Upper lobe of left lung (tissue), 6 donors: ENCODE results near the gene TSPAN10. TPM values are rescaled to one million over a fixed set of nuclear protein-coding genes. Genes with fewer than 3 reads are reported as not detected.

Experiments
- ATAC-seq, 2 donors: fragments of 200-7000 bp; cut with Tn5 transposase; one replicate each; pipeline ENCODE4 v1.9.1; 2022; ENCODE audit warnings: mild to moderate bottlenecking in 2 of 2, moderate library complexity in 2 of 2; ENCODE audit not compliant: low FRiP score in 2 of 2
- DNase-seq, 2 donors: peaks; one replicate each; pipeline ENCODE4 v3.0.0-alpha.2; 2019 to 2020
- H3K27ac ChIP-seq, 4 donors: fragments of 200-600 bp; sonication (generic); one replicate each; pipeline ENCODE4 v1.5.1; 2016 to 2019
- H3K27me3 ChIP-seq, 4 donors: fragments of 200-600 bp; sonication (generic); one replicate each; pipeline ENCODE4 v1.5.1; 2017 to 2019
- H3K36me3 ChIP-seq, 4 donors: fragments of 200-600 bp; sonication (generic); one replicate each; pipeline ENCODE4 v1.5.1; 2016 to 2019
- H3K4me1 ChIP-seq, 4 donors: fragments of 200-600 bp; sonication (generic); one replicate each; pipeline ENCODE4 v1.5.1; 2018 to 2019
- H3K4me3 ChIP-seq, 4 donors: fragments of 200-600 bp; sonication (generic); one replicate each; pipeline ENCODE4 v1.5.1; 2017 to 2019; ENCODE audit warnings: mild to moderate bottlenecking in 2 of 4, moderate library complexity in 1 of 4
- H3K9me3 ChIP-seq, 4 donors: fragments of 200-600 bp; sonication (generic); one replicate each; pipeline ENCODE4 v1.5.1; 2018 to 2019
- EP300 ChIP-seq, 4 donors: sonication (generic); formaldehyde crosslinking; IDR thresholded peaks; one replicate each; pipeline ENCODE4 v1.5.1; 2017; ENCODE audit warnings: antibody characterized with exemption in 4 of 4, control low read depth in 2 of 4
- POLR2A ChIP-seq, 4 donors: fragments of 450-650 bp; IDR thresholded peaks; one replicate each; pipeline ENCODE4 v1.5.1; 2016 to 2017; ENCODE audit warnings: antibody characterized with exemption in 4 of 4, mild to moderate bottlenecking in 2 of 4
- POLR2AphosphoS5 ChIP-seq, 2 donors: sonication (generic); formaldehyde crosslinking; IDR thresholded peaks; one replicate each; pipeline ENCODE4 v1.5.1; 2017; ENCODE audit warnings: antibody characterized with exemption in 2 of 2
- WGBS, 2 donors: methylation state at CpG; one replicate each; pipeline ENCODE4 v1.1.5; 2017 to 2018; 5-methylcytosine and 5-hydroxymethylcytosine counted together
- total RNA-seq, 6 donors: library from RNA; depleted of rRNA in 4 of 6; stranded (reverse); fragments of >200 nt in 4 of 6; gene quantifications; one replicate each; pipeline versions ENCODE4 v1.1.0 to v1.2.1, GENCODE V29; 2016 to 2021
- TF ChIP-seq, protein P1 (sequence below), 6 experiments: fragments of 450-650 bp in 4 of 6; fragments of 200-600 bp in 2 of 6; sonication (generic) in 2 of 6; IDR thresholded peaks; one replicate each; pipeline ENCODE4 v1.5.1; 2016 to 2019; ENCODE audit warnings: antibody characterized with exemption in 6 of 6
- donor health status: DM: no; HTN: no; CAD: no; lungs with moderate emphysema.
- donor health status: DM: no; HTN: yes; CAD: no; lungs with severe emphysema.

The TSPAN10 gene
- total RNA-seq, 6 donors from 2014 or later: 0.61 to 2.8 (median 1.0) TPM

- Histone ChIP-seq H3K4me3 (peak overlapping the region; percentile 80 to 99 (median 90)), H3K27ac (peak overlapping the region; percentile 91 to 95 (median 93)), H3K27me3 (no peaks in the 10 kb centered on the region), H3K9me3 (no peaks in the 10 kb centered on the region), H3K4me1 (peaks cover 18 to 33% (median 20%) of the 10 kb centered on the region in 4 donors), H3K36me3 (peaks cover 0 to 28% (median 12%) of the 10 kb centered on the region in 4 donors)
- peak; percentile 5 to 17 for ATAC-seq
- 57 to 64% methylated on average over 20 to 29 of the region's 30 CpGs for WGBS, 2 donors
- peak; percentile 42 to 72 for DNase-seq
- TF ChIP-seq POLR2AphosphoS5 (IDR thresholded peaks at IDR 0.05): no peak
- TF ChIP-seq, protein P1, sequence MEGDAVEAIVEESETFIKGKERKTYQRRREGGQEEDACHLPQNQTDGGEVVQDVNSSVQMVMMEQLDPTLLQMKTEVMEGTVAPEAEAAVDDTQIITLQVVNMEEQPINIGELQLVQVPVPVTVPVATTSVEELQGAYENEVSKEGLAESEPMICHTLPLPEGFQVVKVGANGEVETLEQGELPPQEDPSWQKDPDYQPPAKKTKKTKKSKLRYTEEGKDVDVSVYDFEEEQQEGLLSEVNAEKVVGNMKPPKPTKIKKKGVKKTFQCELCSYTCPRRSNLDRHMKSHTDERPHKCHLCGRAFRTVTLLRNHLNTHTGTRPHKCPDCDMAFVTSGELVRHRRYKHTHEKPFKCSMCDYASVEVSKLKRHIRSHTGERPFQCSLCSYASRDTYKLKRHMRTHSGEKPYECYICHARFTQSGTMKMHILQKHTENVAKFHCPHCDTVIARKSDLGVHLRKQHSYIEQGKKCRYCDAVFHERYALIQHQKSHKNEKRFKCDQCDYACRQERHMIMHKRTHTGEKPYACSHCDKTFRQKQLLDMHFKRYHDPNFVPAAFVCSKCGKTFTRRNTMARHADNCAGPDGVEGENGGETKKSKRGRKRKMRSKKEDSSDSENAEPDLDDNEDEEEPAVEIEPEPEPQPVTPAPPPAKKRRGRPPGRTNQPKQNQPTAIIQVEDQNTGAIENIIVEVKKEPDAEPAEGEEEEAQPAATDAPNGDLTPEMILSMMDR (IDR thresholded peaks at IDR 0.05): no peak
- TF ChIP-seq POLR2A (IDR thresholded peaks at IDR 0.05): no peak
- no peak for TF ChIP-seq EP300 (IDR thresholded peaks at IDR 0.05)
Measured at GRCh38 chr17:81665205-81666091, 28.5 kb downstream of the TSPAN10 start.

DNA sequence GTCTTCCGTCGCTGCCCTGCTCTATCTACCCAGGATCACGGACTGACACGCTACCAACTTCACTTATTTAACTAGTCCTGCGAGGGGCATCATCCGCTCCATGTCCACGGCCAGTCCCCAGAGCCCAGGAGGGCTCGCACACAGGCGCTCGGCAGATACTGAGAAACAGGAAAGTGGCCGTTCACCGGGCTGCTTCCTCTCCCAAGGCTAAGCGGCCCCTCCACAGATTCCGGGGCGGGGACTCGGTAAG lies 29.0 kb downstream of the TSPAN10 start:
- TF ChIP-seq POLR2AphosphoS5 (IDR thresholded peaks at IDR 0.05) (no peak), EP300 (IDR thresholded peaks at IDR 0.05) (no peak), POLR2A (IDR thresholded peaks at IDR 0.05) (no peak)
- TF ChIP-seq, protein P1 (IDR thresholded peaks at IDR 0.05): no peak
- Histone ChIP-seq H3K4me1 (peaks cover 18 to 33% (median 20%) of the 10 kb centered on the region in 4 donors), H3K4me3 (peak overlapping the region; percentile 80 to 99 (median 90)), H3K27ac (peak overlapping the region; percentile 91 to 95 (median 93)), H3K36me3 (peaks cover 0 to 34% (median 18%) of the 10 kb centered on the region in 4 donors), H3K9me3 (no peaks in the 10 kb centered on the region), H3K27me3 (no peaks in the 10 kb centered on the region)
- ATAC-seq: peak in 1 of 2 donors; percentile 13
- DNase-seq: no peak
- 0 to 1% methylated on average over 12 to 16 of the region's 16 CpGs for WGBS, 2 donors

GRCh38 chr17:81666342-81667191 lies 29.6 kb downstream of the TSPAN10 start, which contains the start of the genes CCDC137 and OXLD1:
Gene CCDC137 (plus strand): TSS chr17:81666737. CDS start chr17:81666767, 30 bp downstream.
Gene OXLD1 (minus strand): TSS chr17:81666605. CDS start chr17:81666577, 28 bp downstream.
- WGBS, 2 donors: 1% methylated on average over 35 to 54 of the region's 96 CpGs
- H3K27me3 ChIP-seq: no peaks in the 10 kb centered on the region
- DNase-seq (peak; percentile 97 to 100), ATAC-seq (peak; percentile 97 to 99)
- TF ChIP-seq POLR2AphosphoS5 (IDR thresholded peaks at IDR 0.05) (peak; percentile 95 to 98), POLR2A (IDR thresholded peaks at IDR 0.05) (peak in 3 of 4 donors; percentile 81 to 96 (median 83)), EP300 (IDR thresholded peaks at IDR 0.05) (no peak)
- TF ChIP-seq, protein P1 (IDR thresholded peaks at IDR 0.05): peak in 1 of 6 experiments; percentile 9
- H3K4me3 ChIP-seq: peak within 1 kb of the TSS; percentile 80 to 99 (median 90)
- H3K9me3 ChIP-seq: no peaks in the 10 kb centered on the region
- peaks cover 18 to 33% (median 20%) of the 10 kb centered on the region in 4 donors for H3K4me1 ChIP-seq
- peaks cover 0 to 39% (median 24%) of the 10 kb centered on the region in 4 donors for H3K36me3 ChIP-seq
- peak within 1 kb of the TSS; percentile 91 to 95 (median 93) for H3K27ac ChIP-seq

DNA sequence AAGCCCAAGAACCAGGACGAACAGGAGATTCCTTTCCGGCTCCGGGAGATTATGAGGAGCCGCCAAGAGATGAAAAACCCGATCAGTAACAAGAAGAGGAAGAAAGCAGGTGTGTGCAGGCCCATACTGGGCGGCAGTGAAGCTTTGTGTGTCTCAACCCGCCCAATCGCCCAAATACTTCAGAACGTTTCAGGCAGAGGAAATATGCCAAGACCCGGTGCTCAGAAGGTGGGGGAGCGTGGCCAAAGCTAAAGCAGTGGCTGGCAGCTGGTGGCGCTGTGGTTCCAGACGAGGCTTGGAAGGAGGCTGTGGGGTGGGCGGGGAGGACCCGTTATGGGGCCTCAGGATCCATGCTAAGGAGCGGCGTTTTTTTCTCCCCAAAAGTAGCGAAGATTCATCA lies 30.8 kb downstream of the TSPAN10 start:
- H3K27me3 ChIP-seq: no peaks in the 10 kb centered on the region
- peak overlapping the region in 2 of 4 donors; percentile 85 to 99 for H3K4me3 ChIP-seq
- ATAC-seq (no peak), DNase-seq (no peak)
- peaks cover 4 to 51% (median 35%) of the 10 kb centered on the region in 4 donors for H3K36me3 ChIP-seq
- no peak overlapping the region for H3K27ac ChIP-seq
- peaks cover 18 to 33% (median 20%) of the 10 kb centered on the region in 4 donors for H3K4me1 ChIP-seq
- WGBS, 2 donors: 76 to 84% methylated on average over 18 of the region's 18 CpGs
- no peaks in the 10 kb centered on the region for H3K9me3 ChIP-seq
- TF ChIP-seq EP300 (IDR thresholded peaks at IDR 0.05): no peak
- TF ChIP-seq POLR2AphosphoS5 (IDR thresholded peaks at IDR 0.05): no peak
- TF ChIP-seq, protein P1 (IDR thresholded peaks at IDR 0.05): no peak
- TF ChIP-seq POLR2A (IDR thresholded peaks at IDR 0.05): no peak
